Stimulated activated CD4-positive, alpha-beta T cell treated with anti-CD3 and anti-CD28 coated beads, Interleukin-1b, Interleukin-23, amount 100 ng/mL, for 48 hours (primary cell): Measurements from ENCODE around the gene IL24.
A peak's percentile ranks its signal among the peaks of the same experiment; 100 is the strongest.
"Not testable (repeated sequence)": the region's sequence is repeated elsewhere in the genome, so short reads cannot be mapped to it uniquely, and the experiment has no call there.

Experiments
- DNase-seq: peaks from one replicate; pipeline ENCODE4 v3.0.0-alpha.2; 2020

Gene IL24

DNA sequence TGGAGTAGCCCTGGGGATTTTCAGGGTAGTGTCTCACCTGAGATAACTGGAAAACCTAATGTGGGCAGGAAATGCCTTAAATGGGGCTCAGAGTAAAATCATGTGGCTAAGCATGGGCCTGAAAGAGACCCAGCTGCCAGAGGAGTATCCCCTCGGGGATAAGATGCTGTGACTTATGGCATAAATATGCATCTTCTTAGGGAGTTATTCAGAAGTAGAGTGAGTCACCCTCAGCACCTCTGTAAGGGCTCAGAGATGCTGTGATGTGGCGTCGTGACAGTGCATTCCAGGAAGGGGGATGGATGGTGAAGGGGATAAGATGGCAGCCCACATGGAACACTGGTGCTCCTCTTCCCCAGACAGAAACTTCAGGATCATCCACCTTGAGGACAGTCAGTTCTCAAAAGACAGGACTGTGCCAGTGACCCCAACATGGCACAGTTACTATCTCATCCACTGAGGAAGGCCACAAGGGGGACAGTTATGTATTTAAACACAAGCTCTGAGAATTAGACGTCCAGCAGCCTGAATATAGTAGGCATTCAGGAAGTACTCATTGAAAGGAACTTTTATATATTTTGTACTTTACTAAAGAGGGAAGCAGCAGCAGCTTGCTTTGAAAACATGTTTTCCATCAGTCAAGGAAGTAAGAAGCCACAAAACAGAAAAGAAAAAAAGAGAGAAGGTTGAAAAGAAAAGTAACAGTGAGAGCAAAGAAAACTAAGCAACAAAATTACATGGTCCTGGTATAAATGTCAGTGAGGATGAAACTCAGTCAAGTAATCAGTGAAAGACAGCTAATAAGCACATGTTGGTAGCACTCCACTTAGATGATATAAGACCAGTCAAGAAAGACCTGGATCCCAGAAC lies 8.3 kb downstream of the IL24 start:
- DNase-seq, result peak; percentile 67

- no peak for DNase-seq
Observed at GRCh38 chr1:206907304-206907991, 10.2 kb downstream of the IL24 start.

DNA sequence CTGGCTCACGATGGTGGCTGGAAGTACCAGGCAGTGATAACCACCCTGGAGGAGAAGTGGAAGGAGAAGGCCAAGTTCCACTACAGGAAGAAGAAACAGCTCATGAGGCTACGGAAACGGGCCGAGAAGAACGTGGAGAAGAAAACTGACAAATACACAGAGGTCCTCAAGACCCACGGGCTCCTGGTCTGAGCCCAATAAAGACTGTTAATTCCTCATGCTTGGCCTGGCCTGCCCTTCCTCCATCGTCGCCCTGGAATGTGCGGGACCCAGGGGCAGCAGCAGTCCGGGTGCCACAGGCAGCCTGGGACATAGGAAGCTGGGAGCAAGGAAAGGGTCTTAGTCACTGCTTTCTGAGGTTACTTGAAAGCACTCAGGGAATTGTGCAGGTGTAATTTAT lies 10.8 kb downstream of the IL24 start:
- no peak for DNase-seq

DNA sequence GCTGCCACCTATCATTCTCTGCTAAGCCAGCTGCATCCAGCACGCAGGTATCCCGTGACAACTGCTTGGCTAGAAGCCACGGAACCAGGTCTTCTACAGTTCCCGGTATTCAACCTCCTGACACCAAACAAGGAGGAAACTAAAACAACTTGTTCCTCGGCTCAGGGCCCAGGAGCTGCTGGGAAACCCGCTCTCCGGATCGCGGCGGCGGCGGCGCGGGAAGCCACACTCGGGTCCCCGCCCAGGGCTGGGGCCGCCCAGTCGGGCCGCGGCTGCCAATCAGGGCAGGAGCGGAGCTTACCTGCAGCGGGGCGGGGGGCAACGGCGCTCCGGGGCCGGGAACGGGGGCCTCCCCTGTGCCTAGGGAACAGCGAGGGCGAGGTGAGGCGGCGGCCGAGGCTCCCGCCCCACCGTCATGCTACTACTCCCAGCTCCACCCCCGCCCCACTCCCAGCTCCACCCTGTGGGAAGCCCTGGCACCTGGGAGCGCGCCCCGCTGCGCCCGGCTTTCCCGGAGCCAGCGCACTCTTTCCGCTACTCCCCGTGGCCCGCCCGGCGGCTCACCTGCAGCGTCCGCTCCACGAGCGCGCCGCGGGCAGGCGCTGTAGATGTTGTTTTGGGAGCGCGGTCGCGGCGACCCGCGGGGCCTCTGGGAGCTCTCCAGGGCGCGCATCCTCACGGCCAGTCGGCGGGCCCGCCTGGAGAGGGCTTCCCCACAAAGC lies 12.1 kb downstream of the IL24 start:
- no peak for DNase-seq

DNA sequence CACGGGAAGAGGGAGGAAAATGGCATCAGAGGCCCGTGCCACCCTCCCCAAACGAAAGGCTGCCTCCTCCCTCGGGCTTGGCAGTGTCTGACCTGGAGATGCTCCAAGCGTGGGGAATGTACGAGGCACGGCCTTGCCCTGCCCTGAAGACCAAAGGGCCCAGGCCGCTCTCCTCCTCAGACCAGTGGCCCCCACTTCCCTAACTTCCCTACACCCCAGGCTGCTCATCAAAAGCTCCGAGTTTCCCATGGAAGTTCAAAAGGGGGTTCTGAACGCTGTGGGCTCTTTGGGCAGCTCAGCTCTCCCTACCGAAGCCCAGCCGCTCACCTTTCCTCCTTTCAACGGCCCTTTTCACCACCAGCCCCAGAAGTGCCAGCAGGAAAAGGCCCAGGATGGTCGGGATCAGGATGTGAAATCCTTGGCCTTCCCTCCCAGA lies 12.7 kb downstream of the IL24 start:
- DNase-seq, result no peak

DNA sequence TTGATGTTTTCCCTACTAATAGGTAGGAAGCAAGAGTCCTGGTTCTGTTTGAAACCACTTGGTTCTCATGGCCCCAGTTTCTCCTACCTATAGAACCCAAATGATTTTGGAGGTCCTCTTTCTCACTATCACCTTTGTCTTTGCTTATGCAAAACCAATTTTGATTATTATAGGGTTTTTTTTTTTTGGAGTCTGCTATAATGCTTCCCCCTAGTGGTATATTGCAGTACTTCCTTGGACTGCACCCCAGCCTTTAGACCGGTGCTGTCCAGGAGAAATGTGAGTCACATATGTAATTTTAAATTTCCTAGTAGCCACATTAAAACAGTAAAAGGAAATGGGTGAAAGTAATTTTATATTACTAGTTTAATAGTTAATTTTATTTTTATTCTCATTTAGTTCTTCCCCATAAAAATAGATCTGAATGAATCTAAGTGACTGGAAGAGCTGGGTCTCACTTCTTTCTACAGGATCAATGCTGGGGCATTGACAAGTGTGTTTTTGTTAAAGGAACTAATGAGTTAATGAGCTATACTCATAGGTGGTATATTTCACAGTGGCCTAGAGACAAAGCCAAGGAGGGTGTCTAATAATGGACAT lies 13.9 kb downstream of the IL24 start:
- DNase-seq, result no peak

GRCh38 chr1:206912445-206913095 lies 15.3 kb downstream of the IL24 start:
- peak; percentile 62 for DNase-seq

DNA sequence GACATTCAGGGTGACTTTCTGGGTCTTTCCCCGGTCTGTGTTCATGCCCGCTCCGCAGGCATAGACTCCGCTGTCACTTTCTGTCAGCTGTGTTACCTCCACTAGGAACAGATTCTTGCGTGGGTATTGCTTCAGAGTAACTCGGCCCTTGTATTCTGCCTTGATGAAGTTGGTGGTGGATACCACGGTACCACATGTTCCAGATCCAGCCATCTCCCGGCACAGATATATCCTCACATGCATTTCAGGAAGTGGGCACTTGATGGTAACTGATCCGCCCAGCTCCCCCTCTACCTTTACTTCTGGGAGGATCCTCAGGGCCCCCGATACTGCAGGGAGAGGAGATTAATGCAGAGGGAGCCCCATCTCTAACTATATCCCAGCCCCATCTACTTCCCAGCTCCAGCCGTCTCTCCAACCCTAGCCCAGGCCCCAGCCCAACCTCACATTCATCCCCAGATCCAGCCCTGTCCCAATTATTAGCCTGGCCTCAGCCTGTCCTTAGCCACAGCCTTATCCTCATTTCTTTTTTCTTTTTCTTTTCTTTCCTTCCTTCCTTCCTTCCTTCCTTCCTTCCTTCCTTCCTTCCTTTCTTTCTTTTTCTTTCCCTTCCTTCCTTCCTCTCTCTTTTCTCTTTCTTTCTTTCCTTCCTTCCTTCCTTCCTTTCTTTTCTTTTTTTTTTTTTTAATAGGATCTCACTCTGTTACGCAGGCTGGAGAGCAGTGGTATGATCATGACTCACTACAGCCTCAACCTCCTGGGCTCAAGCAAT lies 16.7 kb downstream of the IL24 start:
- DNase-seq, result no peak

DNA sequence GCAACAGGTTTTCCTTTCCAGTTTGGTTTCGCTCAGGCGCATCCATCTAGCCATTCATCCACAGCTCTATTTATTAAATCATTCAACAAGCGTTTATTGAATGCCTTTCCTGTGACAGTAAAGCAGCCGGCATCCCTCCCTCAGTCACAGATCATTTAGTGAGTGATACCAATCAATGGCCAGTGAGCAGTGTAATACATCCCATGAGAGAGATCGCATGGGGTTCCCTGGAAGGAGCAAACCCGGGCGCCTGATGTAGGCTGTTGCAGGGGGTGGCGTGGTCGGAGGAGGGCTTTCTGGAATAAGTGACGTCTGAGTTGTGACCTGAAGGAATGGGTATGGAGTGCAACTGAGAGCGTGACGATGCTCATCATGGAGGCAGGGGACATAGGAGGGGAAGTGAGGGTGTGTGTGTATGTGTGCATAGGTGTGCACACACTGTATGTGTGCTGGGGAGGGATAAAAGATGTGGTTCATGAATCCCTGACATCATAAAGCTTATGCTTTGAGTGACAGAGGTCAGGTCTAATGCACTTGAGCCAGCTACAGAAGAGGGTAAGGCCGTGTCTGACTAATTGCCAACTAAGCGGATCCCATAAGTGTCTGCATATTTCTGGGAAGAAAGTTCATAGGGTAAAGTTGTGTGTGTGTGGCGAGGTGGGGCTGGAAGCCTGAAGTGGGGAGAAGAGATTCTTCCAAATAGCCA lies 17.9 kb downstream of the IL24 start:
- no peak for DNase-seq

DNA sequence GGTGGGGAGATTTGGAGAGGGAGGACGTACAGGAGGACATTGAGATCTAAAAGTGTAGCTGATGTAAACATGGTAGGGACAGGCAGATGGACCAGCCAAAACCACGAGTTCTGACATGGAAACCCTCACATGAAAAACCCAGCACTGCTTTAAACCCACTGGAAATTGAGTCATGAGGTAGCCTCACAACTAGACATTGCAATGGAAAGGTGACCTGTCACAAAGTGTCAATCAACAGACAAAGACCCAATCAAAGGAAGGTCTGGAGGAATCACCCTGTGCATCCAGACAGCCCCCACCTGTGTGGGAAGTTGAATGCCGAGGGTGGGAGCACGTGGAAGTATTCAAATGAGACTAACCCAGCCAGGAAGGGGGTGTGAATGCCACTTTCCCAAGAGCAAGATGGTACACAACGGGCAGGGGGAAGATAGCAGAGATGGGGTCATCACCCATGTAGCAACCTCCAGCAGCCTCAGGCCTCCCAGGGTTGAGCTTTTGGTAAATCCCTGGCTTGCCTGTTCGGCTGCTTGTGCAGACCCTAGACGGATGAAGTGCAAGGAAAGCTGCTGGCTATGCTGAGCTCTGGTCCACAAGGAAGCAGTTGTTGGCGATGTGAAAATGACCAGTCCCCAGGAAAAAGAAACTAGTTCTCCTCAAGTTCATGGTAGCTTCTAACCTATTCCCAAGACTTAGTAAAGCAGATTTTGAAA lies 18.9 kb downstream of the IL24 start:
- DNase-seq, result no peak

DNA sequence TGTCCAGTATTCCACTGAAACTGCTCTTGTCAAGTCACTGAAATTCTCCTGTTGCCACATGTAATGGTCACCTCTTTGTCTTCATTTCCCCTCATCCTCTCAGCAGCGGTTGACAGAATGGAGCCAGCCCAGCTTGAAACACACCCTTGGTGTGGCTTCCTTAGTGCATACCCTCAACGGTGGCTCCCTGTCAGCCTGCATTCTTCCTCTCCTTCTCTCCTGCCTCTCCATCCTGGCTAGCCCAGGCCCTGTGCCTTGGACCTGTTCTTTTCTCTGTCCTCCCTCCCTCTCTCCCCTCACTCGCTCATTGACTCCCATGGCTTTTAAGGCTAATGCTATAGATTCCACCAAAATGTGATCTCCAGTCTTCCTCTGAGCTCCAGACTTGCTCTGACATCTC lies 20.8 kb downstream of the IL24 start:
- no peak for DNase-seq

DNA sequence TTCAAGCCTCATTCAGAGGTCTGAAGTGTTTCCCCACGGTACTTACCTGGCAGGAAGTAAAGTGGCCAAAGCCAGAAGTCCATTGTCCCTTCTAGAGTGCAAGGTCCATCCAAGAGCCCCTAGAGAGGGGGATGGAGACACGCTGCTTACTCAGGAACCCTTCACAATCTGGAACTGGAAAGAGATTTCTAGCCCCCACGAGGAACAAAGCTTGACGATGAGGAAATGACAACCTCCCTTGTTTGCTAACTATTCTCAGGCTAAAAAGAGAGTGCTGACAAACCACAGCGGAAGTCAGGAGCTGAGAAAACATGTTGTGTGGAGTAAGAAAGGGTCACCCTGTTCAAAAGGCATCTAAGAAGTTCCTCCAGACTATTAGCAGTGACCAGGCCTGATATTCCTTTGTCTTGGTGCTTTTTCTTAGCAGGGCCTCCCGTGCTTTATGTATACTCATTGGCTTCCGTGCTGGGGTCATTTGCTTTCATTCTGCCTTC lies 24.6 kb downstream of the IL24 start, which contains the start of gene FCMR:
FCMR (minus strand) TSS at position 170 of the 494 bp plus-strand sequence; CDS start at position 83, 87 bp downstream.
- DNase-seq, result no peak

DNA sequence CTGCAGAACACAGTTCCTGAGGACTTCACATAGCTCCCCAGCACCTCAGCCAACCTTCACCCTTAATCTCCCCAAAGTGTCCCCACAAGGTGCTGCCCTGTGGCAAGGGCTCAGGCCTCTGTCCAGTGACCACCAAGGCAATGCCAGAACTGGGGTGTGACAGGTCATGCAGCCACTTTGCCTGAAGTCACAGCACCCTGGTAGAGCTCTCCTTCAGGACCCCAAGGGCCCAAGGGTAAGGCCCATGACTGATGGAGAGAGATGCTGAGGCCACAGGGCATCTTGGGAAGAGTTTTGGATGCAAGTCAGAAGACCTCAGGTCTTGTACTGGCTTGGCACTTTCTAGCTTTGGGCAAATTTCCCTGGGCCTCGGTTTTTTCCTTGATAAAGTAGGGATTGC lies 25.3 kb downstream of the IL24 start:
- DNase-seq, result no peak

- peak; percentile 71 for DNase-seq
Observed at GRCh38 chr1:206923009-206923960, 26.0 kb downstream of the IL24 start.

DNA sequence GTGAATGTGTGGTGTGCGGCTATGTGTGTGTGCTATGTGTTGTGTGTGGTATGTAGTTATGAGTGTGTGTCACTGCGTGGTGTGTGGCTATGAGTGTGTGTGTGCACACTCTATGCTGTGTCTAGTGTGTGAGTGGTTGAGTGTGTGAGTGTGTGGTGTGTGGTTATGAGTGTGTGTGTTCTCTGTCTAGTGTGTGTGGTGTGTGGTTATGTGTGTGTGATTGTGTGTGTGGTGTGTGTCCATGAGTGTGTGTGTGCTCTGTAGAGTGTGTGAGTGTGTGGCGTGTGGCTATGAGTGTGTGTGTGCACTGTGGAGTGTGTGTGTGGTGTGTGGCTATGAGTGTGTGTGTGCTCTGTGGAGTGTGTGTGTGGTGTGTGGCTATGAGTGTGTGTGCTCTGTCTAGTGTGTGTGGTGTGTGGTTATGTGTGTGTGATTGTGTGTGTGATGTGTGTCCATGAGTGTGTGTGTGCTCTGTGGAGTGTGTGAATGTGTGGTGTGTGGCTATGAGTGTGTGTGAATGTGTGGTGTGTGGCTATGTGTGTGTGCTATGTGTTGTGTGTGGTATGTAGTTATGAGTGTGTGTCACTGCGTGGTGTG lies 26.8 kb downstream of the IL24 start:
- DNase-seq, result not testable (repeated sequence)

DNA sequence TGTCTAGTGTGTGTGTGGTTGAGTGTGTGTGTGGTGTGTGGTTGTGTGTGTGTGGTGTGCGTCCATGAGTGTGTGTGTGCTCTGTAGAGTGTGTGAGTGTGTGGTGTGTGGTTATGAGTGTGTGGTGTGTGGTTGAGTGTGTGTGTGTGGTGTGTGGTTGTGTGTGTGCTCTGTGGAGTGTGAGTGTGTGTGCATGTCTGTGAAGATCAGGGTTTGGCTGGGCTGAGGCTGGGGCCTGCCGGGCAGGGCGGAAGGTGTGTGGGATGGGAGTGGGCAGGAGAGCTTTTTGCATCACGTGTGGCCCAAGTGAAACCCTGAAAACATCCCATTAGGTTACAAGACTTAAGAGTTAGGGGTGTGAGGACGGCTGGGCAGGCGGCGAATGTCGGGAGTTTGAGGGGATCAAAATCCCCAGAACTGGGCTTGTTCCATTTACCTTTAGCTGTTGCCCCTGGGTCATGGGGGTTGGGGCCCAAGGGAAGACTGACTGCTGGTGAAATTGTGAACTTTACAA lies 27.4 kb downstream of the IL24 start:
- DNase-seq, result peak; percentile 42

- peak; percentile 79 for DNase-seq
Observed at GRCh38 chr1:206925106-206925736, 28.0 kb downstream of the IL24 start.

GRCh38 chr1:206926286-206926685 lies 29.0 kb downstream of the IL24 start:
- DNase-seq, result no peak
